ENCODE results near the gene ULK3. TPM values are rescaled to one million over a fixed set of nuclear protein-coding genes. Genes with fewer than 3 reads are reported as not detected.

Gene ULK3
- total and polyA plus RNA-seq, 2 of the 4 experiments (the other 2 are of a cell fraction) = 11.8 to 22.7 TPM

GRCh38 chr15:74850393-74850792 lies 7.4 kb upstream of the ULK3 start:
- Histone ChIP-seq H3K36me3 (ENCODE audit: control insufficient read depth, insufficient read depth, low read length) (peaks cover 60% of the 10 kb centered on the region), H4K91ac (ENCODE audit: insufficient read depth, low read depth, low read length) (no peak overlapping the region), H2BK120ac (ENCODE audit: low read depth, low read length) (no peak overlapping the region), H3K4me3 (ENCODE audit: insufficient read depth, low read depth, low read length) (no peak overlapping the region), H3K9me3 (ENCODE audit: control insufficient read depth, insufficient read depth, low read length) (no peaks in the 10 kb centered on the region), H2BK15ac (ENCODE audit: low read depth, low read length) (no peak overlapping the region), H3K56ac (ENCODE audit: extremely low read depth, insufficient read depth, low read length) (no peak overlapping the region), H3K4me1 (ENCODE audit: control insufficient read depth, insufficient read depth, low read length) (no peaks in the 10 kb centered on the region), H4K8ac (ENCODE audit: low read depth in 2 of 2, low read length in 2 of 2) (no peak overlapping the region), H3K4ac (ENCODE audit: low read depth, low read length) (no peak overlapping the region), H2AFZ (replicated peaks; ENCODE audit: low read length, poor library complexity) (no peak overlapping the region), H4K20me1 (ENCODE audit: insufficient read depth, low read length) (peaks cover 12% of the 10 kb centered on the region), H3K9ac (ENCODE audit: low read depth, low read length) (no peak overlapping the region), H3K14ac (replicated peaks; ENCODE audit: low read depth, low read length) (no peak overlapping the region), H3K4me2 (ENCODE audit: low read depth, low read length) (no peak overlapping the region), H2AK9ac (replicated peaks; ENCODE audit: low read depth, low read length, poor library complexity) (peak overlapping the region; percentile 28), H3K27ac (ENCODE audit: insufficient read depth, low read length) (no peak overlapping the region), H2BK5ac (ENCODE audit: low read depth, low read length, poor library complexity, severe bottlenecking) (no peak overlapping the region), H3K23ac (ENCODE audit: low read depth, low read length) (no peak overlapping the region), H2AK5ac (ENCODE audit: low read depth, low read length) (no peak overlapping the region), H3K9me1 (ENCODE audit: insufficient read depth, low read length) (no peaks in the 10 kb centered on the region), H3K18ac (ENCODE audit: low read depth, low read length) (no peak overlapping the region), H3K27me3 (ENCODE audit: control insufficient read depth, insufficient read depth, low read length) (no peaks in the 10 kb centered on the region), H4K5ac (ENCODE audit: low read depth, low read length) (no peak overlapping the region), H3K79me1 (ENCODE audit: low read depth in 1 of 2, low read length in 2 of 2) (peaks cover 0 to 14% of the 10 kb centered on the region in 2 experiments; a peak in 1 of 4 replicates), H2BK20ac (ENCODE audit: low read depth, low read length) (no peak overlapping the region)
- intact Hi-C loops (cut with micrococcal nuclease) (no loop called here), in situ Hi-C loops (cut with MboI; ENCODE audit: low sequenced_read_pairs) (no loop called here), dilution Hi-C loops (cut with HindIII; ENCODE audit: low sequenced_read_pairs, unreplicated experiment) (no loop called here)
- 93% methylated on average over 3 of the region's 4 CpGs; no CpG with 5 or more reads in 1 of the 2 experiments for WGBS, 2 experiments (ENCODE audit: extremely low coverage in 2 of 2, insufficient read length in 1 of 2)
- BruUV-seq (replicated peaks) = no TSS peak
- ATAC-seq (ENCODE audit: low read depth) (no peak), DNase-seq (no peak)
- ChIA-PET CTCF (no interaction called here), POLR2A (ENCODE audit: unreplicated experiment) (no interaction called here)
- TF ChIP-seq SMC3 (IDR thresholded peaks at IDR 0.05; ENCODE audit: low read depth, low read length) = no peak
- TF ChIP-seq CEBPB (IDR thresholded peaks at IDR 0.05; ENCODE audit: low read depth, low read length) = no peak
- TF ChIP-seq MAFK (IDR thresholded peaks at IDR 0.05; ENCODE audit: low read depth, low read length) = no peak
- TF ChIP-seq NFE2L2 (IDR thresholded peaks at IDR 0.05; ENCODE audit: low read depth, low read length) = no peak
- TF ChIP-seq RCOR1 (IDR thresholded peaks at IDR 0.05; ENCODE audit: insufficient replicate concordance, low read length) = no peak

Measured in IMR-90 (cell line).